OCI-LY7 (cell line): ENCODE results near the gene RARG. TPM values are rescaled to one million over a fixed set of nuclear protein-coding genes. Genes with fewer than 3 reads are reported as not detected.
A peak's percentile ranks its signal among the peaks of the same experiment; 100 is the strongest.

Experiments
- BruUV-seq: library from RNA; stranded (reverse); fragments of 400-500 nt; replicated peaks from 2 replicates; lab custom pipeline; 2021; lab: Mats Ljungman, UMichigan
- CTCF ChIA-PET: fragments of 300-600 bp; sonication (Branson Sonifier 250); formaldehyde crosslinking; loops from one replicate; lab custom pipeline; 2022; ENCODE audit warnings: antibody characterized with exemption; ENCODE audit not compliant: unreplicated experiment; lab: Charles Lee
- POLR2A ChIA-PET: fragments of 300-600 bp; sonication (Branson Sonifier 250); formaldehyde crosslinking; loops from one replicate; lab custom pipeline; 2022; ENCODE audit warnings: antibody characterized with exemption; lab: Charles Lee
- DNase-seq: peaks from one replicate; pipeline ENCODE4 v3.0.0-alpha.2; 2015; ENCODE audit warnings: low spot score
- H2AFZ ChIP-seq: fragments of 200-600 bp; sonication (generic), shearing (Covaris generic); 2 replicates; pipeline ENCODE4 v1.6.1; 2014; ENCODE audit warnings: mild to moderate bottlenecking, antibody characterized with exemption, low read length, moderate library complexity
- H3K27ac ChIP-seq: fragments of 200-600 bp; sonication (generic); 2 replicates; pipeline ENCODE4 v1.5.1; 2014; ENCODE audit warnings: mixed run types, low read depth, mild to moderate bottlenecking, moderate library complexity, low read length, inconsistent platforms; ENCODE audit not compliant: poor library complexity, severe bottlenecking
- H3K36me3 ChIP-seq: fragments of 200-600 bp; sonication (generic); 2 replicates; pipeline ENCODE4 v1.6.1; 2014; ENCODE audit warnings: mild to moderate bottlenecking, antibody characterized with exemption, low read length, moderate library complexity, mixed read lengths; ENCODE audit not compliant: insufficient read depth
- H3K4me1 ChIP-seq: fragments of 200-600 bp; sonication (generic); 2 replicates; pipeline ENCODE4 v1.5.1; 2014; ENCODE audit warnings: mild to moderate bottlenecking, low read length; ENCODE audit not compliant: insufficient read depth, poor library complexity, severe bottlenecking
- H3K4me2 ChIP-seq: fragments of 200-600 bp; sonication (generic); 2 replicates; pipeline ENCODE4 v1.6.1; 2014; ENCODE audit warnings: mild to moderate bottlenecking, low read length
- H3K4me3 ChIP-seq: fragments of 200-600 bp; sonication (generic); 2 replicates; pipeline ENCODE4 v1.5.1; 2014; ENCODE audit warnings: mild to moderate bottlenecking, low read depth, low read length; ENCODE audit not compliant: poor library complexity, severe bottlenecking
- H3K79me2 ChIP-seq: fragments of 200-600 bp; sonication (generic); 2 replicates; pipeline ENCODE4 v1.6.1; 2016; ENCODE audit warnings: low read depth, mild to moderate bottlenecking, low read length, moderate library complexity, mixed read lengths; ENCODE audit not compliant: insufficient read depth
- H3K9me2 ChIP-seq: fragments of 200-600 bp; sonication (generic); 2 replicates; pipeline ENCODE4 v1.6.1; 2016; ENCODE audit warnings: mild to moderate bottlenecking, low read length, mixed read lengths; ENCODE audit not compliant: insufficient read depth
- H3K9me3 ChIP-seq: fragments of 200-600 bp; sonication (generic); 2 replicates; pipeline ENCODE4 v1.6.1; 2014; ENCODE audit warnings: mild to moderate bottlenecking, mixed run types, low read length, mixed read lengths
- H4K20me1 ChIP-seq: fragments of 200-600 bp; sonication (generic); 2 replicates; pipeline ENCODE4 v1.6.1; 2014; ENCODE audit warnings: mild to moderate bottlenecking, antibody characterized with exemption, low read length, moderate library complexity, mixed read lengths; ENCODE audit not compliant: insufficient read depth
- CTCF ChIP-seq: fragments of 200-600 bp; sonication (generic); conservative IDR thresholded peaks from 2 replicates; pipeline ENCODE4 v1.5.1; 2014; ENCODE audit warnings: mild to moderate bottlenecking, antibody characterized with exemption, low read length, moderate library complexity, mixed read lengths
- EZH2phosphoT487 ChIP-seq: fragments of 200-600 bp; sonication (generic); IDR thresholded peaks from 2 replicates; pipeline ENCODE4 v1.6.1; 2018; ENCODE audit warnings: low read depth, borderline replicate concordance, mild to moderate bottlenecking, mixed run types, antibody characterized with exemption, low read length, moderate library complexity, mixed read lengths
- intact Hi-C: fragments of 100-400 bp; cut with micrococcal nuclease; formaldehyde crosslinking; loops from one replicate; pipeline ENCODE4 v1.10.0; 2022; ENCODE audit not compliant: unreplicated experiment
- total RNA-seq, 2 experiments: library from RNA; depleted of rRNA in 1 of 2; stranded (reverse); fragments of >200 nt in 1 of 2; shearing (Covaris generic) in 1 of 2; gene quantifications; 2 replicates each; pipeline ENCODE4 v1.2.3, GENCODE V29; 2014 to 2022

Gene RARG
- total RNA-seq, 2 experiments from 2014 or later: 7.0 to 8.4 TPM

GRCh38 chr12:53198486-53199110 lies 33.4 kb downstream of the RARG start:
- DNase-seq: no peak

DNA sequence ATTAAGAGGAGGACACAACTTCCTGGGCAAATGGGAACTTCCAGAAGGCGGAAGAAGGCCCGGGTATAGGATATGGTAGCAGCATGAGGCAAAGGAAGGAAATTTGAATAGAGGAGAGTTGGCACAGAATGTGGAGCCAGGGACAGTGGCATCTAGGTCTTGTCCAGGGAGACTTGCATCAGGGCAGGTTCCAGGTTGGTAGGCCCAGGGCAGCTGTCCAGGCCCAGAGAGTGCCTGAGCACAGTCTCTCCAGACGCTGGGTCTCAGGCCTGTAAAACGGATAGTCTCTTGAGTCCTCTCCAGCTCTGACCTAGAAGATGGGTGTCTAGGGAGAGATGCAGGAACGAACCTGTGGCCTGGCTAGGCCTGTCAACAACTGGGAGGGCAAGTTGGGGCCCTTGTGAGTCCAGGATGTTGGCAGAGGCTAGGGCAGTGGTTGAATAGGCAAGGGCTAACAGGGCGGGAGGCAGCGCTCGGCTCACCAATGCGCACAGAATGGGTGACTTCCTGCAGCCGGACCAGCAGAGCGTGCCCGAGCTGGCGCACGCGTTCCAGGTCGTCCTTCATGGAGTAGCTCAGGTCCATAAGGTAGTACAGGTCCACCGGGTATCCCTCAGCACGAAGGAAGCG lies 34.9 kb downstream of the RARG start:
- Histone ChIP-seq H3K27ac (no peak overlapping the region), H3K4me3 (no peak overlapping the region), H3K4me2 (peak overlapping the region; percentile 7; the same call in 1 of the 2 replicates), H2AFZ (no peak overlapping the region), H4K20me1 (no peaks in the 10 kb centered on the region), H3K9me3 (no peaks in the 10 kb centered on the region), H3K9me2 (no peaks in the 10 kb centered on the region), H3K4me1 (peaks cover 43% of the 10 kb centered on the region), H3K79me2 (peaks cover 22% of the 10 kb centered on the region; the same call in 1 of the 2 replicates), H3K36me3 (peaks cover 80% of the 10 kb centered on the region)
- DNase-seq: no peak
- TF ChIP-seq EZH2phosphoT487 (no peak), CTCF (no peak)
- intact Hi-C loops: no loop called here
- ChIA-PET POLR2A (interaction anchor here (0.7 to 1.0 kb wide), 2 partner anchors 12 to 14 kb away, joined by 3 read pairs; no protein-coding TSS in a partner anchor), CTCF (interaction anchor here (2.5 kb wide), 1 partner anchor 10 kb away, joined by 9 read pairs; no protein-coding TSS in a partner anchor)
- no TSS peak for BruUV-seq

More at GRCh38 chr12:53198486-53199110, 33.4 kb downstream of the RARG start:
- BruUV-seq: no TSS peak
- TF ChIP-seq EZH2phosphoT487: no peak
- TF ChIP-seq CTCF: no peak
- Histone ChIP-seq H3K9me3 (no peaks in the 10 kb centered on the region), H3K4me2 (peak overlapping the region; percentile 86), H3K36me3 (peaks cover 71% of the 10 kb centered on the region), H3K9me2 (no peaks in the 10 kb centered on the region), H3K4me3 (peak overlapping the region; percentile 9), H2AFZ (no peak overlapping the region), H3K27ac (peak overlapping the region; percentile 98), H3K4me1 (peaks cover 58% of the 10 kb centered on the region), H4K20me1 (no peaks in the 10 kb centered on the region), H3K79me2 (peaks cover 36% of the 10 kb centered on the region)
- intact Hi-C loops: no loop called here
- ChIA-PET POLR2A (interaction anchor here (0.5 to 5.0 kb wide), 9 partner anchors 9 to 69 kb away, joined by 3 to 41 read pairs (median 6); partner anchors contain the start of genes CSAD, ESPL1, ITGB7 and ZNF740), CTCF (interaction anchor here (1.0 to 2.5 kb wide), 4 partner anchors 10 to 39 kb away, joined by 3 to 9 read pairs (median 4); no protein-coding TSS in a partner anchor)
